Osteoblast (primary cell): ENCODE data around the gene TVP23C. TPM values are rescaled to one million over a fixed set of nuclear protein-coding genes. Genes with fewer than 3 reads are reported as not detected.

Experiments used
- DNase-seq: peaks from one replicate; pipeline ENCODE4 v3.0.0; 2011; ENCODE audit warnings: low spot score, mixed read lengths; ENCODE audit not compliant: insufficient read length; ENCODE audit errors: missing footprints
- H2AFZ ChIP-seq: 2 replicates; pipeline ENCODE4 v1.6.0; 2011; ENCODE audit warnings: mild to moderate bottlenecking, low read length
- H3K27ac ChIP-seq: 2 replicates; pipeline ENCODE4 v1.5.1; 2011; ENCODE audit warnings: mild to moderate bottlenecking, low read depth, low read length, moderate library complexity
- H3K27me3 ChIP-seq: 2 replicates; pipeline ENCODE4 v1.6.0; 2012; ENCODE audit warnings: mild to moderate bottlenecking, control low read depth, inconsistent platforms, low read length, moderate library complexity; ENCODE audit not compliant: insufficient read depth
- H3K36me3 ChIP-seq: 2 replicates; pipeline ENCODE4 v1.5.1; 2011; ENCODE audit warnings: mild to moderate bottlenecking, low read length, control low read depth, moderate library complexity; ENCODE audit not compliant: insufficient read depth
- H3K4me1 ChIP-seq: 2 replicates; pipeline ENCODE4 v1.5.1; 2011; ENCODE audit warnings: mild to moderate bottlenecking, low read length, control low read depth, moderate library complexity; ENCODE audit not compliant: insufficient read depth
- H3K4me2 ChIP-seq: 2 replicates; pipeline ENCODE4 v1.6.0; 2011; ENCODE audit warnings: mild to moderate bottlenecking, low read length; ENCODE audit not compliant: insufficient read depth
- H3K4me3 ChIP-seq: fragments of 200-600 bp; sonication (generic); 3 replicates; pipeline ENCODE4 v1.5.1; 2012; ENCODE audit warnings: mild to moderate bottlenecking, low read length, inconsistent platforms; ENCODE audit not compliant: insufficient read depth
- H3K79me2 ChIP-seq: 2 replicates; pipeline ENCODE4 v1.6.0; 2012; ENCODE audit warnings: mild to moderate bottlenecking, low read length, control low read depth, inconsistent platforms; ENCODE audit not compliant: insufficient read depth
- H3K9me3 ChIP-seq: 2 replicates; pipeline ENCODE4 v1.5.1; 2011; ENCODE audit warnings: low read depth, low read length, control low read depth
- H4K20me1 ChIP-seq: 2 replicates; pipeline ENCODE4 v1.6.0; 2012; ENCODE audit warnings: mild to moderate bottlenecking, low read length, control low read depth; ENCODE audit not compliant: insufficient read depth
- CTCF ChIP-seq: IDR thresholded peaks from 2 replicates; pipeline ENCODE4 v1.5.1; 2011; ENCODE audit warnings: mild to moderate bottlenecking, low read depth, low read length, moderate library complexity; ENCODE audit errors: extremely low read depth
- total RNA-seq: library from RNA; depleted of rRNA; stranded (reverse); fragments of >200 nt; gene quantifications from 2 replicates; pipeline ENCODE4 v1.2.3, GENCODE V29; 2012

TVP23C gene
- total RNA-seq, 1 donor = 38.4 TPM

GRCh38 chr17:15462976-15463772 is 100.1 kb downstream of the TVP23C start:
- Histone ChIP-seq H3K4me3 (no peak overlapping the region), H3K27ac (peak overlapping the region; percentile 75), H2AFZ (no peak overlapping the region), H3K4me1 (peaks cover 20% of the 10 kb centered on the region), H3K27me3 (no peaks in the 10 kb centered on the region), H3K79me2 (no peaks in the 10 kb centered on the region), H4K20me1 (no peaks in the 10 kb centered on the region), H3K36me3 (no peaks in the 10 kb centered on the region), H3K9me3 (no peaks in the 10 kb centered on the region), H3K4me2 (peak overlapping the region; percentile 41)
- no peak for TF ChIP-seq CTCF
- DNase-seq = peak; percentile 89

- DNase-seq = peak; percentile 25
- Histone ChIP-seq H3K4me1 (peaks cover 39% of the 10 kb centered on the region), H3K4me3 (peak overlapping the region; percentile 32), H3K27me3 (no peaks in the 10 kb centered on the region), H4K20me1 (no peaks in the 10 kb centered on the region), H3K4me2 (peak overlapping the region; percentile 79), H3K9me3 (no peaks in the 10 kb centered on the region), H2AFZ (peak overlapping the region; percentile 62), H3K79me2 (no peaks in the 10 kb centered on the region), H3K27ac (peak overlapping the region; percentile 53), H3K36me3 (no peaks in the 10 kb centered on the region)
- TF ChIP-seq CTCF = no peak
Observed at GRCh38 chr17:15457723-15458094, 105.6 kb downstream of the TVP23C start.

- Histone ChIP-seq H2AFZ (peak overlapping the region; percentile 62), H3K79me2 (no peaks in the 10 kb centered on the region), H3K27ac (peak overlapping the region; percentile 53), H3K36me3 (no peaks in the 10 kb centered on the region), H3K4me2 (peak overlapping the region; percentile 79), H4K20me1 (no peaks in the 10 kb centered on the region), H3K9me3 (no peaks in the 10 kb centered on the region), H3K4me3 (peak overlapping the region; percentile 32), H3K27me3 (no peaks in the 10 kb centered on the region), H3K4me1 (peaks cover 40% of the 10 kb centered on the region)
- TF ChIP-seq CTCF = peak; percentile 59
- DNase-seq = peak; percentile 91
Observed at GRCh38 chr17:15456972-15457722, 106.1 kb downstream of the TVP23C start.

DNA sequence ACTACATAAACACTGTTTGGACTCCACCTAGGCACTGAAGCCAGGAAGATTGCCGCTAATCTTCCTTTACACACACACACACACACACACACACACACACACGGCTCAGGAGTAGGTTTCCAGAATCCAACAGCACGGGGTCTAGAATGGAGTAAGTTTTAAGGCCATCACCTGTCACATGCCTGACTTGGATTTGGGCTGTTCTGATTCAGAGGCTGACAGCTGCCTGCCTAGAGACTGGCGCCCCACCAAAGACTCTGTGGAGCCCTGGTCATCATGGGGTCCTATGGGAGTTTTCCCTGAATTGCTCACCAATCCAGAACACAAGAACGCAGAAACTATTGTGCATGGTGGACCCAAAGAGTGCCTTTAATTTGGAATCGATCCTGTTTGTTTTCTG is 106.8 kb downstream of the TVP23C start:
- H3K4me2 ChIP-seq = peak overlapping the region; percentile 79
- H3K9me3 ChIP-seq = no peaks in the 10 kb centered on the region
- no peak overlapping the region for H2AFZ ChIP-seq
- no peaks in the 10 kb centered on the region for H3K36me3 ChIP-seq
- no peaks in the 10 kb centered on the region for H3K79me2 ChIP-seq
- peak overlapping the region; percentile 53 for H3K27ac ChIP-seq
- no peak overlapping the region for H3K4me3 ChIP-seq
- DNase-seq = no peak
- peaks cover 47% of the 10 kb centered on the region for H3K4me1 ChIP-seq
- H3K27me3 ChIP-seq = no peaks in the 10 kb centered on the region
- no peaks in the 10 kb centered on the region for H4K20me1 ChIP-seq
- TF ChIP-seq CTCF = no peak
